Measurements from ENCODE around the gene UBTF.

DNA sequence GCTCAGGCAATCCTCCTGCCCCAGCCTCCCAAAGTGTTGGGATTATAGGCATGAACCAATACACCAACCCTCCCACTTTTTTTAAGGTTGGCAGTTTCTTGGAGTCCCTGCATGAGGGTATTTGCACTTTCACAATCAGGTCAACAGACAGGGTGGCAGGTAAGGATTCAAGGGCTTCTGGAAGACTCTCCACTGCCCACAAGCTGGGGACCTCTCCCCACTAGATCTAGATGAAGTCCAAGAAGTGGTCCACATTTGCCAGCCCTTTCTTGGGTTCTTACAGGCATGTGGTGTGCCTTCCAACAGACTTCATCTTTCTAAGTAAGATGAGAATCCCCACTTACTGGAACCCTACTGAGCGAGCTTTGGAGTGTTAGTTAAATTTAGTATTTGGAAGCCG lies 45.0 kb downstream of the UBTF start:
- no peak for TF ChIP-seq MYC (IDR thresholded peaks at IDR 0.05; ENCODE audit: low read depth, low read length)
- no peak for TF ChIP-seq MAX (IDR thresholded peaks at IDR 0.05; ENCODE audit: low read depth, low read length)
- TF ChIP-seq, protein P1, sequence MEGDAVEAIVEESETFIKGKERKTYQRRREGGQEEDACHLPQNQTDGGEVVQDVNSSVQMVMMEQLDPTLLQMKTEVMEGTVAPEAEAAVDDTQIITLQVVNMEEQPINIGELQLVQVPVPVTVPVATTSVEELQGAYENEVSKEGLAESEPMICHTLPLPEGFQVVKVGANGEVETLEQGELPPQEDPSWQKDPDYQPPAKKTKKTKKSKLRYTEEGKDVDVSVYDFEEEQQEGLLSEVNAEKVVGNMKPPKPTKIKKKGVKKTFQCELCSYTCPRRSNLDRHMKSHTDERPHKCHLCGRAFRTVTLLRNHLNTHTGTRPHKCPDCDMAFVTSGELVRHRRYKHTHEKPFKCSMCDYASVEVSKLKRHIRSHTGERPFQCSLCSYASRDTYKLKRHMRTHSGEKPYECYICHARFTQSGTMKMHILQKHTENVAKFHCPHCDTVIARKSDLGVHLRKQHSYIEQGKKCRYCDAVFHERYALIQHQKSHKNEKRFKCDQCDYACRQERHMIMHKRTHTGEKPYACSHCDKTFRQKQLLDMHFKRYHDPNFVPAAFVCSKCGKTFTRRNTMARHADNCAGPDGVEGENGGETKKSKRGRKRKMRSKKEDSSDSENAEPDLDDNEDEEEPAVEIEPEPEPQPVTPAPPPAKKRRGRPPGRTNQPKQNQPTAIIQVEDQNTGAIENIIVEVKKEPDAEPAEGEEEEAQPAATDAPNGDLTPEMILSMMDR (IDR thresholded peaks at IDR 0.05; ENCODE audit: low read depth, low read length): no peak
- TF ChIP-seq POLR2A (IDR thresholded peaks at IDR 0.05; ENCODE audit: extremely low read depth, insufficient read length): no peak

All from NB4 (cell line).